ENCODE measurements around the gene LY86. TPM values are rescaled to one million over a fixed set of nuclear protein-coding genes. Genes with fewer than 3 reads are reported as not detected.

The LY86 gene
- total and polyA plus RNA-seq, 10 of the 15 experiments (the other 5 are each of a cell fraction or from before 2014, with no cell fraction given), result 68.2 to 457 (median 128) TPM

DNA sequence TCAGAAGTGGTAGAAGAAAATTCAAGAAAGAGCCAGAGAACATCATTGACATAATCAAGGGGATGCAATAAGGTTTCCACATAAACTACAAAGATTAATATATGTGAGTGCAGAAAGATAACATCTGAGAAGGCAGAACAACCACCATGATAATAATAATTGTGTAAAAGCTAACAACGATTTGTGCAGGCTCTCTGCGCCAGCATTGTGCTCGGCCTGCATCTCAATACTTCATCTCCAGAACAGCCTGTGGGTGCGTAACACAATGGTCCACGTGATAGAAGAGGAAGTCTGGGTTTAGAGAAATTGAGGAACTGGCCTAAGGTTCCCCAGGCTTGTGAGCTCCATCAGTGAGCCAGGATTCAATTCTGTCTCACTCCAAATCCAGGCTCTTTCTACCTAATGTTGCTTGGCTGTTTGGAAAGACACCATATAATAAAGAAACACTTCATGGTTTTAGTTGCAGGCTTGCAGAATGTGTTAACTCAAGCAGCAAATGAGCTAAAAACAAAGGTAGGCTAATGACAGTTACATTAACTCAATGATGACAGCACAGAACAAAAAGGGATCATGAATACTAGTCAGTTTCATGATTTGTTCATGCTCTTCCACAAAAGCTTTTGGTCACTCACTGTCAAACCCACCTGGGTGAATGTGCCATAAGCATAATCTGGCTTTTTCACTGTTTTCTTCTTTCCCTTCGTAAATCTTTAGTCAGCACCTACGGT, 71.2 kb downstream of the LY86 start (continued):
- TF ChIP-seq, protein P1, sequence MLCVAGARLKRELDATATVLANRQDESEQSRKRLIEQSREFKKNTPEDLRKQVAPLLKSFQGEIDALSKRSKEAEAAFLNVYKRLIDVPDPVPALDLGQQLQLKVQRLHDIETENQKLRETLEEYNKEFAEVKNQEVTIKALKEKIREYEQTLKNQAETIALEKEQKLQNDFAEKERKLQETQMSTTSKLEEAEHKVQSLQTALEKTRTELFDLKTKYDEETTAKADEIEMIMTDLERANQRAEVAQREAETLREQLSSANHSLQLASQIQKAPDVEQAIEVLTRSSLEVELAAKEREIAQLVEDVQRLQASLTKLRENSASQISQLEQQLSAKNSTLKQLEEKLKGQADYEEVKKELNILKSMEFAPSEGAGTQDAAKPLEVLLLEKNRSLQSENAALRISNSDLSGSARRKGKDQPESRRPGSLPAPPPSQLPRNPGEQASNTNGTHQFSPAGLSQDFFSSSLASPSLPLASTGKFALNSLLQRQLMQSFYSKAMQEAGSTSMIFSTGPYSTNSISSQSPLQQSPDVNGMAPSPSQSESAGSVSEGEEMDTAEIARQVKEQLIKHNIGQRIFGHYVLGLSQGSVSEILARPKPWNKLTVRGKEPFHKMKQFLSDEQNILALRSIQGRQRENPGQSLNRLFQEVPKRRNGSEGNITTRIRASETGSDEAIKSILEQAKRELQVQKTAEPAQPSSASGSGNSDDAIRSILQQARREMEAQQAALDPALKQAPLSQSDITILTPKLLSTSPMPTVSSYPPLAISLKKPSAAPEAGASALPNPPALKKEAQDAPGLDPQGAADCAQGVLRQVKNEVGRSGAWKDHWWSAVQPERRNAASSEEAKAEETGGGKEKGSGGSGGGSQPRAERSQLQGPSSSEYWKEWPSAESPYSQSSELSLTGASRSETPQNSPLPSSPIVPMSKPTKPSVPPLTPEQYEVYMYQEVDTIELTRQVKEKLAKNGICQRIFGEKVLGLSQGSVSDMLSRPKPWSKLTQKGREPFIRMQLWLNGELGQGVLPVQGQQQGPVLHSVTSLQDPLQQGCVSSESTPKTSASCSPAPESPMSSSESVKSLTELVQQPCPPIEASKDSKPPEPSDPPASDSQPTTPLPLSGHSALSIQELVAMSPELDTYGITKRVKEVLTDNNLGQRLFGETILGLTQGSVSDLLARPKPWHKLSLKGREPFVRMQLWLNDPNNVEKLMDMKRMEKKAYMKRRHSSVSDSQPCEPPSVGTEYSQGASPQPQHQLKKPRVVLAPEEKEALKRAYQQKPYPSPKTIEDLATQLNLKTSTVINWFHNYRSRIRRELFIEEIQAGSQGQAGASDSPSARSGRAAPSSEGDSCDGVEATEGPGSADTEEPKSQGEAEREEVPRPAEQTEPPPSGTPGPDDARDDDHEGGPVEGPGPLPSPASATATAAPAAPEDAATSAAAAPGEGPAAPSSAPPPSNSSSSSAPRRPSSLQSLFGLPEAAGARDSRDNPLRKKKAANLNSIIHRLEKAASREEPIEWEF (IDR thresholded peaks at IDR 0.05; ENCODE audit: insufficient replicate concordance, low read depth, low read length), result no peak
- TF ChIP-seq EED (IDR thresholded peaks at IDR 0.05; ENCODE audit: low read depth) (peak; percentile 63), CBX3 (IDR thresholded peaks at IDR 0.05; ENCODE audit: borderline replicate concordance, low read depth) (no peak), RUNX3 (IDR thresholded peaks at IDR 0.05; ENCODE audit: low read length) (peak; percentile 57; the same call in 1 of the 2 replicates), BRCA1 (IDR thresholded peaks at IDR 0.05; ENCODE audit: low read depth, low read length) (no peak), TCF7 (IDR thresholded peaks at IDR 0.05; ENCODE audit: borderline replicate concordance) (no peak), ESRRA (IDR thresholded peaks at IDR 0.05; ENCODE audit: low read length) (no peak), SMAD1 (IDR thresholded peaks at IDR 0.05; ENCODE audit: low read depth, partially characterized antibody) (no peak), HCFC1 (IDR thresholded peaks at IDR 0.05; ENCODE audit: low read length) (no peak), PAX8 (IDR thresholded peaks at IDR 0.05) (no peak), BHLHE40 (IDR thresholded peaks at IDR 0.05; ENCODE audit: borderline replicate concordance in 1 of 2, low read depth in 2 of 2, low read length in 1 of 2) (peak in 1 of 2 experiments; percentile 60; a peak in 1 of 4 replicates), SIX5 (IDR thresholded peaks at IDR 0.05; ENCODE audit: low read depth, low read length, severe bottlenecking) (no peak), FOXM1 (IDR thresholded peaks at IDR 0.05; ENCODE audit: low read depth, low read length) (no peak)
- TF ChIP-seq, protein P2, sequence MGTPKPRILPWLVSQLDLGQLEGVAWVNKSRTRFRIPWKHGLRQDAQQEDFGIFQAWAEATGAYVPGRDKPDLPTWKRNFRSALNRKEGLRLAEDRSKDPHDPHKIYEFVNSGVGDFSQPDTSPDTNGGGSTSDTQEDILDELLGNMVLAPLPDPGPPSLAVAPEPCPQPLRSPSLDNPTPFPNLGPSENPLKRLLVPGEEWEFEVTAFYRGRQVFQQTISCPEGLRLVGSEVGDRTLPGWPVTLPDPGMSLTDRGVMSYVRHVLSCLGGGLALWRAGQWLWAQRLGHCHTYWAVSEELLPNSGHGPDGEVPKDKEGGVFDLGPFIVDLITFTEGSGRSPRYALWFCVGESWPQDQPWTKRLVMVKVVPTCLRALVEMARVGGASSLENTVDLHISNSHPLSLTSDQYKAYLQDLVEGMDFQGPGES (IDR thresholded peaks at IDR 0.05), result no peak
- TF ChIP-seq, protein P3, sequence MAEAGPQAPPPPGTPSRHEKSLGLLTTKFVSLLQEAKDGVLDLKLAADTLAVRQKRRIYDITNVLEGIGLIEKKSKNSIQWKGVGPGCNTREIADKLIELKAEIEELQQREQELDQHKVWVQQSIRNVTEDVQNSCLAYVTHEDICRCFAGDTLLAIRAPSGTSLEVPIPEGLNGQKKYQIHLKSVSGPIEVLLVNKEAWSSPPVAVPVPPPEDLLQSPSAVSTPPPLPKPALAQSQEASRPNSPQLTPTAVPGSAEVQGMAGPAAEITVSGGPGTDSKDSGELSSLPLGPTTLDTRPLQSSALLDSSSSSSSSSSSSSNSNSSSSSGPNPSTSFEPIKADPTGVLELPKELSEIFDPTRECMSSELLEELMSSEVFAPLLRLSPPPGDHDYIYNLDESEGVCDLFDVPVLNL (IDR thresholded peaks at IDR 0.05; ENCODE audit: low read depth, low read length), result no peak
- TF ChIP-seq, protein P4, sequence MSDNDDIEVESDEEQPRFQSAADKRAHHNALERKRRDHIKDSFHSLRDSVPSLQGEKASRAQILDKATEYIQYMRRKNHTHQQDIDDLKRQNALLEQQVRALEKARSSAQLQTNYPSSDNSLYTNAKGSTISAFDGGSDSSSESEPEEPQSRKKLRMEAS (IDR thresholded peaks at IDR 0.05; ENCODE audit: low read depth, low read length), result no peak
- TF ChIP-seq, protein P5, sequence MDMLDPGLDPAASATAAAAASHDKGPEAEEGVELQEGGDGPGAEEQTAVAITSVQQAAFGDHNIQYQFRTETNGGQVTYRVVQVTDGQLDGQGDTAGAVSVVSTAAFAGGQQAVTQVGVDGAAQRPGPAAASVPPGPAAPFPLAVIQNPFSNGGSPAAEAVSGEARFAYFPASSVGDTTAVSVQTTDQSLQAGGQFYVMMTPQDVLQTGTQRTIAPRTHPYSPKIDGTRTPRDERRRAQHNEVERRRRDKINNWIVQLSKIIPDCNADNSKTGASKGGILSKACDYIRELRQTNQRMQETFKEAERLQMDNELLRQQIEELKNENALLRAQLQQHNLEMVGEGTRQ (IDR thresholded peaks at IDR 0.05; ENCODE audit: borderline replicate concordance, low read depth, low read length), result peak; percentile 39; the same call in 1 of the 2 replicates
- TF ChIP-seq, protein P6, sequence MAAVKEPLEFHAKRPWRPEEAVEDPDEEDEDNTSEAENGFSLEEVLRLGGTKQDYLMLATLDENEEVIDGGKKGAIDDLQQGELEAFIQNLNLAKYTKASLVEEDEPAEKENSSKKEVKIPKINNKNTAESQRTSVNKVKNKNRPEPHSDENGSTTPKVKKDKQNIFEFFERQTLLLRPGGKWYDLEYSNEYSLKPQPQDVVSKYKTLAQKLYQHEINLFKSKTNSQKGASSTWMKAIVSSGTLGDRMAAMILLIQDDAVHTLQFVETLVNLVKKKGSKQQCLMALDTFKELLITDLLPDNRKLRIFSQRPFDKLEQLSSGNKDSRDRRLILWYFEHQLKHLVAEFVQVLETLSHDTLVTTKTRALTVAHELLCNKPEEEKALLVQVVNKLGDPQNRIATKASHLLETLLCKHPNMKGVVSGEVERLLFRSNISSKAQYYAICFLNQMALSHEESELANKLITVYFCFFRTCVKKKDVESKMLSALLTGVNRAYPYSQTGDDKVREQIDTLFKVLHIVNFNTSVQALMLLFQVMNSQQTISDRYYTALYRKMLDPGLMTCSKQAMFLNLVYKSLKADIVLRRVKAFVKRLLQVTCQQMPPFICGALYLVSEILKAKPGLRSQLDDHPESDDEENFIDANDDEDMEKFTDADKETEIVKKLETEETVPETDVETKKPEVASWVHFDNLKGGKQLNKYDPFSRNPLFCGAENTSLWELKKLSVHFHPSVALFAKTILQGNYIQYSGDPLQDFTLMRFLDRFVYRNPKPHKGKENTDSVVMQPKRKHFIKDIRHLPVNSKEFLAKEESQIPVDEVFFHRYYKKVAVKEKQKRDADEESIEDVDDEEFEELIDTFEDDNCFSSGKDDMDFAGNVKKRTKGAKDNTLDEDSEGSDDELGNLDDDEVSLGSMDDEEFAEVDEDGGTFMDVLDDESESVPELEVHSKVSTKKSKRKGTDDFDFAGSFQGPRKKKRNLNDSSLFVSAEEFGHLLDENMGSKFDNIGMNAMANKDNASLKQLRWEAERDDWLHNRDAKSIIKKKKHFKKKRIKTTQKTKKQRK (IDR thresholded peaks at IDR 0.05; ENCODE audit: low read depth, low read length), result no peak

All from GM12878 (cell line).